Hematopoietic multipotent progenitor cell treated with erythropoietin and hydrocortisone succinate and interleukin-3 and kit ligand, for 15 days (in vitro differentiated cells): ENCODE data around the gene SLC2A9.

Source experiments
- DNase-seq: peaks from one replicate; pipeline ENCODE4 v3.0.0-alpha.2; 2015; ENCODE audit warnings: low spot score

SLC2A9 gene

GRCh38 chr4:10018818-10019461, 2.4 kb downstream of the SLC2A9 start:
- peak; percentile 50 for DNase-seq

DNA sequence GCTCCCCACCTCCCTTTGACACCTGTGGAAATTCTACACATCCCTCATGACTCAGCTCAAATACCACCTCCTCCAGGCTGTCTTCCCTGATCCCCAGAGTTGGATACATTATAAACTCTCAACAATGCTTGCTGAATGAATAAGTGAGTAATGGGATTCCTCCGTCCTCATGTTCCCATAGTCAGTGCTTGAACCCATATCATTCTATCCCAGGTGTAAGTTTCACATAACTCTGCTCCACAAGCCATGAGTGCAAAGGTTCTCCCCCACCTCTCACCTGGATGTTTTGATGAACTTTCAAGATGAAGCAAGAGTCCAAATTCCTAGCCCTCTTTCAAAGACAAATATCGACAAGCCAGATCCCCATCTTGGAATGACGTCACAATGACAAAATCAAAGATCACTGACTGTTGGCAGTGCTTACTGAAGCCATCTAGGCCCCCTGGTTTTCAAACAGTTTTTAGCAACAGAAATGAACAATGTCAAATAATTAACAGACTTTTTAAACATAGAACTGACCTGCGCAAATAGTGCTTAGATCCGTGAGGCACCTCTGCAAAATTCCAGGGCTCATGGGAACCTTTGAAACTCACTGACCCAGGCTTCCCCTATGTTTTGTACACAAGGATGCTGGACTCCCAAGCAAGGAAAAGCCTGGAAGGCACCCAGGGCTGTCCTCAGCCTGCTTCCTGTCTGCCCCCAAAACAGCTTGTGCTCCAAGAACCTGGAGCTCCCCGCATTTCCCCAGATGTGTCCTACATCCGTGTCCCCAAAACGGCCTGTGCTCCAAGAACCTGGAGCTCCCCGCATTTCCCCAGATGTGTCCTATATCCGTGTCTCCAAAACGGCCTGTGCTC, 4.0 kb downstream of the SLC2A9 start:
- no peak for DNase-seq

GRCh38 chr4:10016169-10016568, 5.1 kb downstream of the SLC2A9 start:
- DNase-seq = no peak

DNA sequence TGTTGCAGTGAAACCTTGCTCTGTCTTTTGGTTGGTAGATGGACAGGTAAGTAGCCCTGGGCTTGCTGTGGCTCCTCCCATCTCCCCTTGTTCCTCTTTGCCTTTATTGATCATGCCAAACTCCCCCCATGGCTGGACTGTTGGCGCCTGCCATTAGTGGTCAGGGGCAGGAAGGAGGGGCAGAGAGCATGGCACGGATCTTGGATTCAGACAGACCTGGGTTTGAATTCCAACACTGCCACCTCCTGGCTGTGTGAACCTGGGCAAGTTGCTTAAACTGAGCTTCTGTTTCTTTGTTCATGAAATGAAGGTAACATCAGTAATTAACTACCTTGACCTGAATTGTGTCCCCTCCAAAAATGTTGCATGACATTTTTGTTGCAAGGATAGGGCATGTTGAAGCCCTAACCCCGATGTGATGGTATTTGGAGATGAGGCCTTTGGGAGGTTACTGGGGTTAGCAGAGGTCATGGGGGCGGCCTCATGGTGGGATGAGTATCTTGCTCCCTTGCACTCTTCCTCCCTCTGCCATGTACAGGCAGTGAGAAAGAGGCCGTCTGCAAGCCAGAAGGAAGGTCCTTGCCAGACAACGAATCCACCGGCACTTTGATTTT, 6.0 kb downstream of the SLC2A9 start:
- DNase-seq = no peak

DNA sequence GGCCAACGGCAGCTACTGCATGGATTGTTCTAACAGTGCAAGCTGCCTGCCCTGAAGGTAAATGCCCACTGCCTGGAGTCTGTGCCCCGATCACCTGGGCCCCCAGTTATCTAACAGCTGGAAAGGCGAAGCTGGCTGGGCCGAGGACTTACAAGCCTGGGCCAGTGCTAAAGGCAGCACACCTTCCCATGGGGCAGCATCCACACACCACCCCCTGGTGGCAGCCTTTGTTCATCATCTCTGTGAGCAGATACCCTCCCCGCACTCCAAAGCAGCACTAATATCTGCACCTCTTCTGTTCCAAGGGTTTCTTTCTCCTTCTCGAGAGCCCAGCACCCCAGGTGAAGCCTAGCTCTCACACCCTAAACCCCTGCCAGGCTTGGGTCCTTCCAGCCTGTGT, 7.6 kb downstream of the SLC2A9 start:
- peak; percentile 24 for DNase-seq

GRCh38 chr4:10011885-10012284, 9.4 kb downstream of the SLC2A9 start:
- DNase-seq = peak; percentile 19

DNA sequence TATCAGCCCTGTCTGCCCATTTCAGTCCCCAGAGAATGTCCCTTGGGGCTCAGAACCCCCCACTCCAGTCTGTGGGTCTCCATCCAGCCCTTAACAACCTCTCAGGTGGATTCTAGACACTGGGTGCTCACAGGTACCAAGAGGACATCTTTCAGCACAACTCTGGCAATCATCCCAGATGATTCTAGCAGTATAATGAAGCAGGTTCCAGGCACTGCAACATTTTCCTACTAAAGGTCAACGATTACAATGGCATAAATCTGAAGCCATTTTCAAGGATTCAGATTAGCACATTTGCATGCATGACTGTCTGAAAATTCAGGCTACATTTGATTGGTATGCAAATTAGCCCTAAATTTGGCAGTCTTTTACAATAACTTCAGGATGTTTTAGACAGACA, 10.0 kb downstream of the SLC2A9 start:
- no peak for DNase-seq

- no peak for DNase-seq
These were observed 11.3 kb downstream of the SLC2A9 start for GRCh38 chr4:10009861-10010500.

- no peak for DNase-seq
These were observed 12.7 kb downstream of the SLC2A9 start for GRCh38 chr4:10008609-10009005.

GRCh38 chr4:10007793-10008608, 13.3 kb downstream of the SLC2A9 start:
- no peak for DNase-seq

- no peak for DNase-seq
These were observed 13.9 kb downstream of the SLC2A9 start for GRCh38 chr4:10007436-10007740.

- no peak for DNase-seq
These were observed 14.5 kb downstream of the SLC2A9 start for GRCh38 chr4:10006601-10007435.

DNA sequence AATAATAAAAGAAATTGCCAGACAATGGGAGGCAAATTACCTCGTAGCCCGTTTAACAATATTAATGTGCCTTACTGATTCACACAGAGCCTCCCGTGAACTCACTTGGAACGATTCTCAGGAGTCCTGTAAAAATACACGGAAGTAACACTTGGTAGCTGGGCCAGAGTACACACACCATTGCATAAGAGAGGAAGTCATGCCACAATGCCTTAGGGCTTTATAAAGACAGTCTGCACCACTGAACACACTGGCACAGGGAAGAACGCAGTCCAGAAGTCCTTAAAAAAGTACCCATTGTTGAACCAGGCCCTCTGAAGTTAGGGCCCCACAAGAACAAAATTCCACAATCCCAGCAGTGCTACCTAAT, 15.1 kb downstream of the SLC2A9 start:
- no peak for DNase-seq

- DNase-seq = no peak
These were observed 15.7 kb downstream of the SLC2A9 start for GRCh38 chr4:10005632-10006031.

DNA sequence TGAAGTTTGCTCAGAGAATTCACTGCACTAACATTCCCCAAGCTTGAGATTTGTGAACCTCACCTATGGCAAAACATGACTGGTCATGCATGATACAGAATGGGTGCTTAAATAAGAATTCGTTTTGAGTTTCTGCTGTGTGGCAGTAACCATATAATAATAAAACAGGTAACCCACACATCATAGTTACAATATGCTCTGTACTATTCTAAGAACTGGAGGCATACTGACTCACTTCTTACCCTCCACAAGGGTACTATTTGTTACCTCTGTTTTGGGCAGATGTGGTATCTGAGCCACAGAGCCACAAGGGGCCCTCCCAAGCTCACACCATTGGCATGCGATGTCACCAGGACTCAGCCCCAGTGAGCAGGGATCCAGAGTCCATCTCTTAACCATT, 17.6 kb downstream of the SLC2A9 start:
- no peak for DNase-seq

DNA sequence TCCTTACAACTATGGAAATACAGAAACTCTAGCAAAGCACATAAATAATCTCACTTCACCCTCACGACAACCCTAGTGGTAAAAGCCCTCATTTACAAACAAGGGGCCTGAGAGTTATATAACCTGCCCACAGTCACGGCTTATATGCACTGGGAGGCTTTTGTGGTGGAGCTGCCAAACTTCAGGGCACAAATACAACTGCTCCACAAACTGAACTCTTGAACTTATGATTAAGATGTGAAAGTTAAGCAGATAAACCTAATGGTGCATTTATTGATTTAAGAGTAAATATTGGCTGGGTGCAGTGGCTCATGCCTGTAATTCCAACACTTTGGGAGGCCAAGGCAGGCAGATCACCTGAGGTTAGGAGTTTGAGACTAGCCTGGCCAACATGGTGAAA, 19.0 kb downstream of the SLC2A9 start:
- no peak for DNase-seq

DNA sequence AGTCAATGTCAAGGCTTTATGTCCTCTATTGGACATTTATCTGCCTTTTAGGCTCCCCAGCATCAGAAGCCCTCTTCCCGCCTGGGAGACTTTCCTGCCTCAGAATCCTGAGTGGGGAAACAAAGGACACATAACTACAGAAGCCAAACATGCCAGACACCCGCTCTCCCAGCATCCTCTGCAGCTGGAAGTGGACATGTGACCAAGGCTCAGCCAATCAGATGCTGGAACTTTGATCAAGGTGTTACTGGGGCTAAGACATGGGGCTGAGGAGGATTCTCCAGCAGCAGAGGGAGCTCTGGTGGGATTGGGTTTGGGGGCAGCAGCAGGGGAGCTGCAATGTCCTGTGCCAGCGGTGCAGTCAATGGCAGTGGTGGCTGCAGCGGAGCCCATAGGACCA, 19.5 kb downstream of the SLC2A9 start:
- no peak for DNase-seq

GRCh38 chr4:9999956-10000561, 21.2 kb downstream of the SLC2A9 start:
- DNase-seq = no peak

- DNase-seq = no peak
These were observed 23.4 kb downstream of the SLC2A9 start for GRCh38 chr4:9997886-9998285.

DNA sequence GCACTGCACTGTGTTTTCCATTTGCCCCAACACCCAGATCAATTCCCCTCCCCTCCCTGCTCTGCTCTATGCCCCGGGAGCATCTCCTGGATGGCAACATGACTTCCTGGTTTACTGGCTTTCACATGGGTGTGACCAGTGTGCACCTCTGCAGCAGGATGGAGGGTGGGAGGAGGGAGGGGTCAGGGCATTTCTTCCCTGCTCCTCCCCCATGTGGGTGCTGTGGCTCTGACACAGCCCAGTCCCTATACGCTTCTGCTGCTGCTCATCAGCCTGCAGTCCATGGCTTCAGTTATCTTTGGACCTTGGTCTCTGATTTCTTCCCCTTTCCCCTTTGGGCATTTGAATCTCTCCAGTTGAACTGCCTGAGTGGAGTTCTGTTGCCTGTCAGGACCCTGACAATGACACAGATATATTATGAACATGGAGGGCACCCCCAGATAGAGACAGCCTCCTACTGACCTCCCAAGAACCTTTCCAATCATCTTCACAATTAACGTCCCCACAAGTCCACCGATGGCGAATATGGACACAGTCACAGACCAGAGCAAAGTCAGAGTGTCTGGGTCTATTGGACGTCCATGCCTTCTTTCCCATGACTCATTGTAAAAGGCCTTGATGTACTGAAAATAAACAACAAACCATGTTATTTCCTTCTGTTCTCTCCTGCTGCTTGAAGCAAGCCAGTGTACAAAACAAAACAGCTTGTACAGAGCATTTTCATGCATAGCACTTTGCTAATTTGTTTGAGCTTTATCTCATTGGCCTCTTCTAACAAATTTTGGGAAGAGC, 24.8 kb downstream of the SLC2A9 start:
- DNase-seq = no peak
